GM13976 (cell line): ENCODE results near the gene CXXC5.

Source experiments
- DNase-seq: peaks from one replicate; pipeline ENCODE4 v3.0.0; 2012; ENCODE audit warnings: low spot score
- in situ Hi-C: fragments of 300-500 bp; cut with MboI; formaldehyde crosslinking; loops from one replicate; pipeline ENCODE4 v1.12.0; 2022; ENCODE audit warnings: low sequenced_read_pairs, mixed read lengths, inconsistent platforms; ENCODE audit not compliant: unreplicated experiment
- TF ChIP-seq, protein P1 (sequence below): IDR thresholded peaks from 2 replicates; pipeline ENCODE4 v1.5.1; 2012; ENCODE audit warnings: borderline replicate concordance, mild to moderate bottlenecking; ENCODE audit not compliant: insufficient read depth; ENCODE audit errors: extremely low read depth, missing control alignments, control extremely low read depth

CXXC5 gene

DNA sequence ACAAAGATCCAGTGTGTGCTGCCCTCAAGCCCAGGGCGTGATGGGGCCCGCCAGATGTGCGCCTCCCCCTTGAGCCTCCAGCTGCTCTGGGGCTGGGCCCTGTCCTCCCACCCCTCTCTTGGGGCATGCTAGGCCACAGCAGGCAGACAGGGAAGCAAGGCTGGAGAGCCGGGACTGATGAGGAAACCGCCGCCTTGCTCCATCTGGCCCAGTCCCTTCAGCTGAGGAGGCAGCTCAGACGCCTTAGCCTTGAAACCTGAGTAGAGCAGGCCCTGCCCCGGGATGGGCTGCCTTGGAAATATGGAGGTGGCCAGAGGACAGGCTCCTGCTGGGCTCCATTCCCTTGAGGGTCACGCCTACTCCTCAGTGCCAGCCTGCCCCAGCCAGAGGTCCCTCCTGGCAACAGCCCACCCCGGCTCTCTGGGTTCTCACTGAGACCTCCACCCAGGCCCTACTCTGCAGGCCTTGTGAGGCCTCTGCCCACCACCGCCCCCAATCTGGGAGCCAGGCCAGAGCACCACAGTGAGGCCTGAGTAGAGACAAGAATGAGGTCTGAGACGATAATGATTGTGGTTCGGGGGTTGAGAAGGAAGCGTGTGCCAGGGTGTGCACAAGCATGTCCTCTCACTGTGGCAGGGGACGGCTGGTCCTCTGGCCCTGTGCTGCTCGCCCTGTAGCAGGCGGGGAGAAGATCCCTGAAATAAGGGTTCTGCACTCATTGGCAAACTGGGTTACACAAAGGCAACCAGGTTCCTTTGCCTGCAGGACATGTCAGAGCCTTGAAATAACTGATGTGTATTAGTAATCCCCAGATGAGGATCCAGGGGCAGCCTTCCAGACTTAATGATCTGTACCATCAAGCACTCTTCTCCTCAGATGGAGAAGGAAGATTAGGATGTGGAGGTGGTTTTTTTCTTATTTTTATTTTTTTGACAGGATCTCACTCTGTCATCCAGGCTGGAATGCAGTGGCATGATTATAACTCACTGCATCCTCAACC, 30.9 kb downstream of the CXXC5 start:
- in situ Hi-C loops: no loop called here
- TF ChIP-seq, protein P1, sequence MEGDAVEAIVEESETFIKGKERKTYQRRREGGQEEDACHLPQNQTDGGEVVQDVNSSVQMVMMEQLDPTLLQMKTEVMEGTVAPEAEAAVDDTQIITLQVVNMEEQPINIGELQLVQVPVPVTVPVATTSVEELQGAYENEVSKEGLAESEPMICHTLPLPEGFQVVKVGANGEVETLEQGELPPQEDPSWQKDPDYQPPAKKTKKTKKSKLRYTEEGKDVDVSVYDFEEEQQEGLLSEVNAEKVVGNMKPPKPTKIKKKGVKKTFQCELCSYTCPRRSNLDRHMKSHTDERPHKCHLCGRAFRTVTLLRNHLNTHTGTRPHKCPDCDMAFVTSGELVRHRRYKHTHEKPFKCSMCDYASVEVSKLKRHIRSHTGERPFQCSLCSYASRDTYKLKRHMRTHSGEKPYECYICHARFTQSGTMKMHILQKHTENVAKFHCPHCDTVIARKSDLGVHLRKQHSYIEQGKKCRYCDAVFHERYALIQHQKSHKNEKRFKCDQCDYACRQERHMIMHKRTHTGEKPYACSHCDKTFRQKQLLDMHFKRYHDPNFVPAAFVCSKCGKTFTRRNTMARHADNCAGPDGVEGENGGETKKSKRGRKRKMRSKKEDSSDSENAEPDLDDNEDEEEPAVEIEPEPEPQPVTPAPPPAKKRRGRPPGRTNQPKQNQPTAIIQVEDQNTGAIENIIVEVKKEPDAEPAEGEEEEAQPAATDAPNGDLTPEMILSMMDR: no peak
- no peak for DNase-seq

DNA sequence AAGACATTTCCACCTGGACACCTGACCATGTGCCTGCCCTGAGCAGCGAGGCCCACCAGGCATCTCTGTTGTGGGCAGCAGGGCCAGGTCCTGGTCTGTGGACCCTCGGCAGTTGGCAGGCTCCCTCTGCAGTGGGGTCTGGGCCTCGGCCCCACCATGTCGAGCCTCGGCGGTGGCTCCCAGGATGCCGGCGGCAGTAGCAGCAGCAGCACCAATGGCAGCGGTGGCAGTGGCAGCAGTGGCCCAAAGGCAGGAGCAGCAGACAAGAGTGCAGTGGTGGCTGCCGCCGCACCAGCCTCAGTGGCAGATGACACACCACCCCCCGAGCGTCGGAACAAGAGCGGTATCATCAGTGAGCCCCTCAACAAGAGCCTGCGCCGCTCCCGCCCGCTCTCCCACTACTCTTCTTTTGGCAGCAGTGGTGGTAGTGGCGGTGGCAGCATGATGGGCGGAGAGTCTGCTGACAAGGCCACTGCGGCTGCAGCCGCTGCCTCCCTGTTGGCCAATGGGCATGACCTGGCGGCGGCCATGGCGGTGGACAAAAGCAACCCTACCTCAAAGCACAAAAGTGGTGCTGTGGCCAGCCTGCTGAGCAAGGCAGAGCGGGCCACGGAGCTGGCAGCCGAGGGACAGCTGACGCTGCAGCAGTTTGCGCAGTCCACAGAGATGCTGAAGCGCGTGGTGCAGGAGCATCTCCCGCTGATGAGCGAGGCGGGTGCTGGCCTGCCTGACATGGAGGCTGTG, 32.4 kb downstream of the CXXC5 start:
- TF ChIP-seq, protein P1: no peak
- in situ Hi-C loops: no loop called here
- DNase-seq: no peak

DNA sequence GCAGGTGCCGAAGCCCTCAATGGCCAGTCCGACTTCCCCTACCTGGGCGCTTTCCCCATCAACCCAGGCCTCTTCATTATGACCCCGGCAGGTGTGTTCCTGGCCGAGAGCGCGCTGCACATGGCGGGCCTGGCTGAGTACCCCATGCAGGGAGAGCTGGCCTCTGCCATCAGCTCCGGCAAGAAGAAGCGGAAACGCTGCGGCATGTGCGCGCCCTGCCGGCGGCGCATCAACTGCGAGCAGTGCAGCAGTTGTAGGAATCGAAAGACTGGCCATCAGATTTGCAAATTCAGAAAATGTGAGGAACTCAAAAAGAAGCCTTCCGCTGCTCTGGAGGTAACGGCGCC, 32.9 kb downstream of the CXXC5 start:
- in situ Hi-C loops: no loop called here
- DNase-seq: no peak
- TF ChIP-seq, protein P1: no peak

DNA sequence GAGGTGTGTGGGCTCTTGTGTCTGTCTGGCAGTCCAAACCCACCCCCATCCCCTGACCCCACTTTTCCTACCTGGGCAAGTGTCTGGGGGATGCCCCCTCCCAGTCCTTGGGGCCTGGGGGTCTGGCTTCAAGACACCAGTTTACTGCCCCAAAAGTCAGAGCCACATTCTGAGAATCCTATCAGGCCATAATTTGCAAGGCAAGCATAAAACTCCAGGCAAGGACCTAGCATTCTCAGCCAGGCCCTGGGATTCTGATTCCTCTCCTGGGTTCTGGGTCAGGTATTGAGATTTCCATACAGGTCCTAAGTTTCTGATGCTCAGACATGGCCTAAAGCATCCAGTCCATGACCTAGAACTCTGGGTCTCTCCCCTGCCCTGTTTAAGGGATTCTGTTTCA, 33.3 kb downstream of the CXXC5 start:
- in situ Hi-C loops: no loop called here
- no peak for DNase-seq
- TF ChIP-seq, protein P1: no peak

DNA sequence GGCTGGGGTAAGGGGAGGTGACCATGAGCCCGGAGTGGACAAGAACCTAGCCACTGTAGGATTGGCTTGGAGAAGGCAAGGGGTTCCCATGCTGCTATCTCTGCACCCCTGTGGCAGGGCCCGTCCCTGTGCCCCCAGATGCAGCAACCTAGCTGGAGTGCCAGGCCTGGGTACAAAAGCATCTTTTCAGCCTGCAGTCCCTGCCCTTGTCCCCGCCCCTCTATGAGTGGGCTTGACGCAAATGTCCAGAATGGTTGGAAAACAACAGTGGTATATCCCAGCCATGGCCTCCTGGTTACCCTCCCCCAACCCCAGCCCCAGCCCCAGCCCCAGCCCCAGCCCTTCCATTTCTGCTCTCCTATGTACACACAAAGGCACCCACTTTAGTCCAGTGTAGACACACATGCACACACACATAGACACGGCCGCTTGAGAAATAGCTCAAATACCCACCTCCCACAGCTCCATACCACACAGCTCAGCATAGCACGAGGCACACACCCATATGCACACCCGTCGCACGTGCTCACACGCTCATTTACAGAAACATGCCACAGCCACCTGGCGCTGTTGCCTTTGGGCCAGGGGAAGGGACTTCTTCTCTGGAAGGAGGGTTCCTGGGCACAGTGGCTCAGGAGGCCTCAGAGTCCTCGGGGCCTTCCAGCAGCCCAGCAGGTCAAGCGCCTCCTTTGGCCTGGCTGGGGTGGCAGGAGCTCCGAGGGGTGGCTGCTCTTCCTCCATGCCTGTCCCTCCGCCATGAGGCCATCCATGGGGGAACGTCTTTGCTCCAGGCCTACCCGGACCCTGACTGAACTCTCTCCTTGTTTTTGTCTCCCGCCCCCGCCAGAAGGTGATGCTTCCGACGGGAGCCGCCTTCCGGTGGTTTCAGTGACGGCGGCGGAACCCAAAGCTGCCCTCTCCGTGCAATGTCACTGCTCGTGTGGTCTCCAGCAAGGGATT, 34.1 kb downstream of the CXXC5 start:
- TF ChIP-seq, protein P1: no peak
- in situ Hi-C loops: no loop called here
- DNase-seq: no peak
